OCI-LY7 (cell line): Measurements from ENCODE around the gene RBM15. TPM values are rescaled to one million over a fixed set of nuclear protein-coding genes. Genes with fewer than 3 reads are reported as not detected.

Experiments
- BruUV-seq: library from RNA; stranded (reverse); fragments of 400-500 nt; replicated peaks from 2 replicates; lab custom pipeline; 2021; lab: Mats Ljungman, UMichigan
- CTCF ChIA-PET: fragments of 300-600 bp; sonication (Branson Sonifier 250); formaldehyde crosslinking; loops from one replicate; lab custom pipeline; 2022; ENCODE audit warnings: antibody characterized with exemption; ENCODE audit not compliant: unreplicated experiment; lab: Charles Lee
- POLR2A ChIA-PET: fragments of 300-600 bp; sonication (Branson Sonifier 250); formaldehyde crosslinking; loops from one replicate; lab custom pipeline; 2022; ENCODE audit warnings: antibody characterized with exemption; lab: Charles Lee
- DNase-seq: peaks from one replicate; pipeline ENCODE4 v3.0.0-alpha.2; 2015; ENCODE audit warnings: low spot score
- H2AFZ ChIP-seq: fragments of 200-600 bp; sonication (generic), shearing (Covaris generic); 2 replicates; pipeline ENCODE4 v1.6.1; 2014; ENCODE audit warnings: mild to moderate bottlenecking, antibody characterized with exemption, low read length, moderate library complexity
- H3K27ac ChIP-seq: fragments of 200-600 bp; sonication (generic); 2 replicates; pipeline ENCODE4 v1.5.1; 2014; ENCODE audit warnings: mixed run types, low read depth, mild to moderate bottlenecking, moderate library complexity, low read length, inconsistent platforms; ENCODE audit not compliant: poor library complexity, severe bottlenecking
- H3K36me3 ChIP-seq: fragments of 200-600 bp; sonication (generic); 2 replicates; pipeline ENCODE4 v1.6.1; 2014; ENCODE audit warnings: mild to moderate bottlenecking, antibody characterized with exemption, low read length, moderate library complexity, mixed read lengths; ENCODE audit not compliant: insufficient read depth
- H3K4me1 ChIP-seq: fragments of 200-600 bp; sonication (generic); 2 replicates; pipeline ENCODE4 v1.5.1; 2014; ENCODE audit warnings: mild to moderate bottlenecking, low read length; ENCODE audit not compliant: insufficient read depth, poor library complexity, severe bottlenecking
- H3K4me2 ChIP-seq: fragments of 200-600 bp; sonication (generic); 2 replicates; pipeline ENCODE4 v1.6.1; 2014; ENCODE audit warnings: mild to moderate bottlenecking, low read length
- H3K4me3 ChIP-seq: fragments of 200-600 bp; sonication (generic); 2 replicates; pipeline ENCODE4 v1.5.1; 2014; ENCODE audit warnings: mild to moderate bottlenecking, low read depth, low read length; ENCODE audit not compliant: poor library complexity, severe bottlenecking
- H3K79me2 ChIP-seq: fragments of 200-600 bp; sonication (generic); 2 replicates; pipeline ENCODE4 v1.6.1; 2016; ENCODE audit warnings: low read depth, mild to moderate bottlenecking, low read length, moderate library complexity, mixed read lengths; ENCODE audit not compliant: insufficient read depth
- H3K9me2 ChIP-seq: fragments of 200-600 bp; sonication (generic); 2 replicates; pipeline ENCODE4 v1.6.1; 2016; ENCODE audit warnings: mild to moderate bottlenecking, low read length, mixed read lengths; ENCODE audit not compliant: insufficient read depth
- H3K9me3 ChIP-seq: fragments of 200-600 bp; sonication (generic); 2 replicates; pipeline ENCODE4 v1.6.1; 2014; ENCODE audit warnings: mild to moderate bottlenecking, mixed run types, low read length, mixed read lengths
- H4K20me1 ChIP-seq: fragments of 200-600 bp; sonication (generic); 2 replicates; pipeline ENCODE4 v1.6.1; 2014; ENCODE audit warnings: mild to moderate bottlenecking, antibody characterized with exemption, low read length, moderate library complexity, mixed read lengths; ENCODE audit not compliant: insufficient read depth
- CTCF ChIP-seq: fragments of 200-600 bp; sonication (generic); conservative IDR thresholded peaks from 2 replicates; pipeline ENCODE4 v1.5.1; 2014; ENCODE audit warnings: mild to moderate bottlenecking, antibody characterized with exemption, low read length, moderate library complexity, mixed read lengths
- EZH2phosphoT487 ChIP-seq: fragments of 200-600 bp; sonication (generic); IDR thresholded peaks from 2 replicates; pipeline ENCODE4 v1.6.1; 2018; ENCODE audit warnings: low read depth, borderline replicate concordance, mild to moderate bottlenecking, mixed run types, antibody characterized with exemption, low read length, moderate library complexity, mixed read lengths
- intact Hi-C: fragments of 100-400 bp; cut with micrococcal nuclease; formaldehyde crosslinking; loops from one replicate; pipeline ENCODE4 v1.10.0; 2022; ENCODE audit not compliant: unreplicated experiment
- total RNA-seq, 2 experiments: library from RNA; depleted of rRNA in 1 of 2; stranded (reverse); fragments of >200 nt in 1 of 2; shearing (Covaris generic) in 1 of 2; gene quantifications; 2 replicates each; pipeline ENCODE4 v1.2.3, GENCODE V29; 2014 to 2022

Gene RBM15
- total RNA-seq, 2 experiments from 2014 or later = 119 to 221 TPM

GRCh38 chr1:110344152-110344551 lies 5.0 kb downstream of the RBM15 start:
- ChIA-PET CTCF (no interaction called here), POLR2A (interaction anchor here (1.3 kb wide), 1 partner anchor 43 kb away, joined by 4 read pairs; no protein-coding TSS in a partner anchor)
- Histone ChIP-seq H3K36me3 (peaks cover 95% of the 10 kb centered on the region), H3K27ac (no peak overlapping the region), H3K4me2 (peak overlapping the region; percentile 98), H4K20me1 (peaks cover 85% of the 10 kb centered on the region), H3K79me2 (peaks cover 99% of the 10 kb centered on the region), H2AFZ (no peak overlapping the region), H3K4me3 (peak overlapping the region; percentile 93), H3K9me3 (no peaks in the 10 kb centered on the region), H3K4me1 (peaks cover 68% of the 10 kb centered on the region), H3K9me2 (no peaks in the 10 kb centered on the region)
- TF ChIP-seq CTCF = no peak
- TF ChIP-seq EZH2phosphoT487 = no peak
- BruUV-seq = no TSS peak
- no peak for DNase-seq
- intact Hi-C loops = no loop called here

GRCh38 chr1:110345480-110345879 lies 6.3 kb downstream of the RBM15 start:
- Histone ChIP-seq H3K9me3 (no peaks in the 10 kb centered on the region), H2AFZ (no peak overlapping the region), H4K20me1 (peaks cover 84% of the 10 kb centered on the region), H3K9me2 (no peaks in the 10 kb centered on the region), H3K79me2 (peaks cover 100% of the 10 kb centered on the region), H3K4me3 (peak overlapping the region; percentile 93), H3K4me1 (peaks cover 81% of the 10 kb centered on the region), H3K36me3 (peaks cover 98% of the 10 kb centered on the region), H3K4me2 (peak overlapping the region; percentile 98), H3K27ac (no peak overlapping the region)
- BruUV-seq = no TSS peak
- ChIA-PET CTCF (no interaction called here), POLR2A (interaction anchor here (0.5 to 1.9 kb wide), 4 partner anchors 8 to 84 kb away, joined by 4 to 7 read pairs (median 4); no protein-coding TSS in a partner anchor)
- intact Hi-C loops = no loop called here
- no peak for DNase-seq
- no peak for TF ChIP-seq EZH2phosphoT487
- TF ChIP-seq CTCF = no peak

GRCh38 chr1:110346690-110347089 lies 7.5 kb downstream of the RBM15 start:
- peak overlapping the region; percentile 93 for H3K4me3 ChIP-seq
- no peak for TF ChIP-seq EZH2phosphoT487
- TF ChIP-seq CTCF = no peak

More at GRCh38 chr1:110346690-110347089, 7.5 kb downstream of the RBM15 start:
- H3K79me2 ChIP-seq = peaks cover 100% of the 10 kb centered on the region
- peaks cover 81% of the 10 kb centered on the region for H4K20me1 ChIP-seq
- ChIA-PET POLR2A (interaction anchor here (1.1 to 3.4 kb wide), 8 partner anchors 8 to 62 kb away, joined by 3 to 21 read pairs (median 4); partner anchors contain the start of gene RBM15), CTCF (interaction anchor here (0.6 to 0.7 kb wide), 2 partner anchors 8 to 38 kb away, joined by 3 read pairs; no protein-coding TSS in a partner anchor)
- peaks cover 93% of the 10 kb centered on the region for H3K4me1 ChIP-seq
- H3K4me2 ChIP-seq = peak overlapping the region; percentile 98
- peaks cover 98% of the 10 kb centered on the region for H3K36me3 ChIP-seq
- peak overlapping the region; percentile 11 for H3K27ac ChIP-seq
- intact Hi-C loops = no loop called here
- BruUV-seq = no TSS peak
- no peak overlapping the region for H2AFZ ChIP-seq
- H3K9me3 ChIP-seq = no peaks in the 10 kb centered on the region
- DNase-seq = peak; percentile 36
- no peaks in the 10 kb centered on the region for H3K9me2 ChIP-seq
